ENCODE results near the gene PHPT1. TPM values are rescaled to one million over a fixed set of nuclear protein-coding genes. Genes with fewer than 3 reads are reported as not detected.

Gene PHPT1
- total RNA-seq, 1 donor from 2014 or later: 93.6 TPM

DNA sequence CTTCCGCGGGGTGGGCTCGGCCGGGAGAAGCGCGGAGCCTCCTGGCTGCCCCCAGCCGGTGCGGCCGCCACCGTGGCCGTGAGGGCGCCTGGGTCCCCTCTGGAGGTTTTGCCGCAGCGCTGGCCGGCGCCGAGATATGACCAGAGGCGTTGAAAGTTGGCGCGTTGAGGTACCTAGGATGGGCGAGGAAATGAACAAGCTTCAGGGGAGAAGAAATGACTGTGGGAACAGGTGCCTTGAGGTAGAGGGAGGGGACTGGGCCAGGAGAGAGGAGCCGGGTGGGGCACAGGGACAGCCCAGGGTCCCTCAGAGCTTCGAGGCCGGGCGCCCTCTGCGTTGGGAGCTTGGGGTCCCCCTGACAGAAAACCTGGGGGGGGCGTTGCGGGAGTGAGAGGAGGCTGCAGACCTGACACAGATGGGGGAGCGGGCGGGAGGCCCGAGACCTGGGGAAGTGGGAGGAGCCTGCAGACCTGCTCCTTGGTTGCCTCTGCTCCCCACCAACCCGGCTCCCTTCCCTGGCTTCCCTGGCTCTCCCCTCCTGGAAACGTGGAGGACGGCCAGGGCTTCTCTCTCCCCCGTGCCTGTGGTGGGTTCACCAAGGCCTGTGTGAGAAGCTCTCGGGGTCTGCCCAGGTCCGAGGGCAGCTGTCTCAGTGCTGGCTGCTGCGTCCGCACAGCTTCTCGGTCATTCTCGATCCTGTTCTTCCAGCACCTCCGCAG is 27.2 kb upstream of the PHPT1 start:
- no peak for DNase-seq
- no peak for TF ChIP-seq CTCF (IDR thresholded peaks at IDR 0.05)
- no peak for ATAC-seq
- no peak overlapping the region for H3K27ac ChIP-seq
- no peaks in the 10 kb centered on the region for H3K9me3 ChIP-seq
- H3K36me3 ChIP-seq: peaks cover 38% of the 10 kb centered on the region
- H3K4me3 ChIP-seq: peak overlapping the region; percentile 35
- no peaks in the 10 kb centered on the region for H3K27me3 ChIP-seq (ENCODE audit: low read depth)
- H3K4me1 ChIP-seq: no peaks in the 10 kb centered on the region
- intact Hi-C loops (cut with DNase I): no loop called here

- Histone ChIP-seq H3K4me3 (no peak overlapping the region), H3K36me3 (peaks cover 50% of the 10 kb centered on the region), H3K9me3 (no peaks in the 10 kb centered on the region), H3K4me1 (no peaks in the 10 kb centered on the region), H3K27ac (no peak overlapping the region), H3K27me3 (ENCODE audit: low read depth) (no peaks in the 10 kb centered on the region)
- intact Hi-C loops (cut with DNase I): no loop called here
- no peak for TF ChIP-seq CTCF (IDR thresholded peaks at IDR 0.05)
- DNase-seq (no peak), ATAC-seq (no peak)
These were observed 25.8 kb upstream of the PHPT1 start for GRCh38 chr9:136823136-136824046.

GRCh38 chr9:136824496-136825225 is 24.5 kb upstream of the PHPT1 start:
- DNase-seq: no peak
- no peaks in the 10 kb centered on the region for H3K4me1 ChIP-seq
- TF ChIP-seq CTCF (IDR thresholded peaks at IDR 0.05): no peak
- no peaks in the 10 kb centered on the region for H3K9me3 ChIP-seq
- intact Hi-C loops (cut with DNase I): no loop called here
- ATAC-seq: no peak
- H3K27ac ChIP-seq: no peak overlapping the region
- no peak overlapping the region for H3K4me3 ChIP-seq
- peaks cover 63% of the 10 kb centered on the region for H3K36me3 ChIP-seq
- H3K27me3 ChIP-seq (ENCODE audit: low read depth): no peaks in the 10 kb centered on the region

GRCh38 chr9:136825295-136826187 is 23.7 kb upstream of the PHPT1 start:
- no peak for TF ChIP-seq CTCF (IDR thresholded peaks at IDR 0.05)
- Histone ChIP-seq H3K36me3 (peaks cover 72% of the 10 kb centered on the region), H3K27ac (no peak overlapping the region), H3K27me3 (ENCODE audit: low read depth) (no peaks in the 10 kb centered on the region), H3K9me3 (no peaks in the 10 kb centered on the region), H3K4me3 (no peak overlapping the region), H3K4me1 (no peaks in the 10 kb centered on the region)
- ATAC-seq (no peak), DNase-seq (no peak)
- intact Hi-C loops (cut with DNase I): no loop called here

- intact Hi-C loops (cut with DNase I): no loop called here
- no peak for DNase-seq
- no peak for ATAC-seq
- no peak overlapping the region for H3K4me3 ChIP-seq
- H3K4me1 ChIP-seq: no peaks in the 10 kb centered on the region
- H3K36me3 ChIP-seq: peaks cover 78% of the 10 kb centered on the region
- H3K9me3 ChIP-seq: no peaks in the 10 kb centered on the region
- H3K27me3 ChIP-seq (ENCODE audit: low read depth): no peaks in the 10 kb centered on the region
- TF ChIP-seq CTCF (IDR thresholded peaks at IDR 0.05): no peak
- no peak overlapping the region for H3K27ac ChIP-seq
These were observed 23.0 kb upstream of the PHPT1 start for GRCh38 chr9:136826188-136826541.
